ENCODE measurements around the gene ORMDL3. TPM values are rescaled to one million over a fixed set of nuclear protein-coding genes. Genes with fewer than 3 reads are reported as not detected.

The ORMDL3 gene
- polyA plus RNA-seq, 1 donor from 2014 or later, result 90.1 TPM

GRCh38 chr17:39920218-39921210, 6.9 kb downstream of the ORMDL3 start:
- Histone ChIP-seq H3K27me3 (ENCODE audit: insufficient read depth, low read depth, low read length) (no peaks in the 10 kb centered on the region), H3K9me3 (ENCODE audit: low read length) (no peaks in the 10 kb centered on the region), H3F3A (ENCODE audit: insufficient read depth, low read length, poor library complexity, severe bottlenecking) (no peaks in the 10 kb centered on the region), H3K36me3 (ENCODE audit: insufficient read depth, low read length) (no peaks in the 10 kb centered on the region), H3K4me3 (ENCODE audit: low read length) (no peak overlapping the region), H3K27ac (ENCODE audit: low read length) (no peak overlapping the region), H2AFZ (ENCODE audit: low read depth, low read length) (no peak overlapping the region), H3K9me2 (ENCODE audit: insufficient read depth, low read length) (no peaks in the 10 kb centered on the region), H4K20me1 (ENCODE audit: insufficient read depth) (no peaks in the 10 kb centered on the region), H3K79me2 (replicated peaks; ENCODE audit: insufficient read depth, low read length) (no peaks in the 10 kb centered on the region), H3K4me2 (ENCODE audit: low read length) (no peak overlapping the region), H3K9ac (ENCODE audit: low read length) (no peak overlapping the region)
- no peak for TF ChIP-seq EP300 (conservative IDR thresholded peaks at IDR 0.05; ENCODE audit: poor library complexity, severe bottlenecking)
- no peak for TF ChIP-seq CTCF (IDR thresholded peaks at IDR 0.05; ENCODE audit: poor library complexity, severe bottlenecking)
- TF ChIP-seq REST (IDR thresholded peaks at IDR 0.05; ENCODE audit: borderline replicate concordance), result no peak
- TF ChIP-seq POLR2AphosphoS5 (IDR thresholded peaks at IDR 0.05), result no peak
- TF ChIP-seq EZH2 (IDR thresholded peaks at IDR 0.05; ENCODE audit: borderline replicate concordance, insufficient read depth, low read length, poor library complexity, severe bottlenecking), result no peak

- TF ChIP-seq TAF1 (IDR thresholded peaks at IDR 0.05; ENCODE audit: low read depth) (no peak), EZH2 (IDR thresholded peaks at IDR 0.05; ENCODE audit: borderline replicate concordance, insufficient read depth, low read length, poor library complexity, severe bottlenecking) (no peak), REST (IDR thresholded peaks at IDR 0.05; ENCODE audit: borderline replicate concordance) (no peak), CTCF (IDR thresholded peaks at IDR 0.05; ENCODE audit: poor library complexity, severe bottlenecking) (no peak), EP300 (conservative IDR thresholded peaks at IDR 0.05; ENCODE audit: poor library complexity, severe bottlenecking) (no peak), MXI1 (conservative IDR thresholded peaks at IDR 0.05; ENCODE audit: poor library complexity, severe bottlenecking) (no peak), POLR2AphosphoS5 (IDR thresholded peaks at IDR 0.05) (no peak), SMC3 (conservative IDR thresholded peaks at IDR 0.05; ENCODE audit: poor library complexity) (no peak), RAD21 (conservative IDR thresholded peaks at IDR 0.05) (no peak)
- Histone ChIP-seq H2AFZ (ENCODE audit: low read depth, low read length) (no peak overlapping the region), H3K4me3 (ENCODE audit: low read length) (no peak overlapping the region), H4K20me1 (ENCODE audit: insufficient read depth) (no peaks in the 10 kb centered on the region), H3K27me3 (ENCODE audit: insufficient read depth, low read depth, low read length) (no peaks in the 10 kb centered on the region), H3K9me2 (ENCODE audit: insufficient read depth, low read length) (no peaks in the 10 kb centered on the region), H3K27ac (ENCODE audit: low read length) (no peak overlapping the region), H3F3A (ENCODE audit: insufficient read depth, low read length, poor library complexity, severe bottlenecking) (no peaks in the 10 kb centered on the region), H3K4me2 (ENCODE audit: low read length) (no peak overlapping the region), H3K9ac (ENCODE audit: low read length) (no peak overlapping the region), H3K79me2 (replicated peaks; ENCODE audit: insufficient read depth, low read length) (no peaks in the 10 kb centered on the region), H3K36me3 (ENCODE audit: insufficient read depth, low read length) (no peaks in the 10 kb centered on the region), H3K9me3 (ENCODE audit: low read length) (no peaks in the 10 kb centered on the region)
Measured at GRCh38 chr17:39919087-39919683, 8.2 kb downstream of the ORMDL3 start.
